Measurements from ENCODE around the gene DNALI1.
"Not testable (repeated sequence)": the region's sequence is repeated elsewhere in the genome, so short reads cannot be mapped to it uniquely, and the experiment has no call there.

The DNALI1 gene

GRCh38 chr1:37556712-37557196 is at the start of gene DNALI1:
Gene DNALI1 (plus strand): TSS chr1:37556940. CDS start chr1:37556995, 55 bp downstream.
- DNase-seq, result peak; percentile 58

GRCh38 chr1:37509181-37509580 is 47.6 kb upstream of the DNALI1 start:
- DNase-seq, result no peak

DNA sequence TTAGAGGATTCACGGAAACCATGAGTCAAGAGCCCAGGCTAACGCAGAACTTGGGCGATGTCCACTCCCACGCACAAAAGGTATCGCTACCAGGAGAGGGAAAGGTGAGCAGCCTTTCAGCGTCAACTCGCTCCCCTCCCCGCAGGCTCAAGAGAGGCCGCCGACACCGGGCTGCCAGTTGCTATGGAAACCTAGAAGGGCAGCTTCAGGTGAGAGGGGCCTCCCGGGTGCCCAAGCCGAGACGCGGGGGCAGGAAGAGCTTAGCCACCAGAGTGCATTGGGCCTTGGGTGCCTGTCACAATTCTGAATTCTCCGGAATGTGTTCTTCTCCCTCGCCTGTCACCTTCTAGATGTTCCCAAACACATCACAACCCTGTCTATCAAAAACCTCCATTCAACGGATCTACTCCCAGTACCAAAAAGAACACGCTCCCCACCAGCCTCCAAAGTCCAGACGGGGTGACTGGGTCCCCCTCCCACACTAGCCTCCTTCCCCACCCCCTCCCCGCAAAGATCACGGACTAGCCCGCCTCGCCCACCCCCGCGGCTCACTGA is 42.9 kb upstream of the DNALI1 start:
- DNase-seq, result peak; percentile 79

DNA sequence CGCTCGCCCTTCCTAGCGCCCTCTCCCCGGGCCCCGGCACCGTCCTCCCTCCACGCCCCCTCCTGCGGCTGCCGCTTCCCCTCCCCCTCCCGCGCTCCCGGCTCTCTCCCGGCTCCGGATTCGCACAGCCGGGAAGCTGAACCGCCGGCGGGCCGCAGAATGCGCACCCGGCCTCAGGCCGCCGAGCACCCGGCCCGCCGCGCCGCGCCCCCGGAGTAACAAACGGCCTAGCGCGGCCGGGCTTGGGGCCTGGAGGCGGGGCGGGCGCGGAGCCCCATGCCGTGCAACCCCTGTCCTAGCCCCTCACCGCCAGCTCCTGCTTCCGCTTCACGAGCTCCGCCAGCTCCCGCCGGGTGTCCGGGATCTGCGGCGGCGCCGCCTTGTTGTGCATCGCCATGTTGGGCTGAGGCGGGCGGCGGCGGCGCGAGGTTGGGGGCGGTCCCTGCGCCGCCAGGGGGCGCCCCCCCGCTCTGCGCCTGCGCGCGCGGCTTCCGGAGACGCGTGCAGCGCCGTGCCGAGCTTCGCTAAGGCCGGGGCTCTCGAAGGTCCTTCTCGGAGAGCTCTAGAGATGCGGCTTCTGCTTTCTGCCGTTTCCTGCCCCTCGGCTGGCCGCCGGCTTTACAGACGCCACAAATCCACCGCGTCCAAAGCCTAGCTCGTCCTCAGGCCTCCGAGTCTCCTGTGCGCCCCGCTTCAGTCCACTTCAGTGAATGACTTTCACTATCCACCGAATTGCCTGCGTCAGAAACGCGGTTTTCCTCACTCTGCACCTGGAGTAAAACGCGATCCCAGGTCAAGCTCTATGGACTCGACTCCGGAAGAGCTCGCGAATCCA is 42.2 kb upstream of the DNALI1 start, which contains the start of gene MEAF6:
Gene MEAF6, minus strand, starts transcription at position 417 of the 835 bp plus-strand sequence. Its CDS starts 20 bp downstream, at position 397.
- peak; percentile 86 for DNase-seq

DNA sequence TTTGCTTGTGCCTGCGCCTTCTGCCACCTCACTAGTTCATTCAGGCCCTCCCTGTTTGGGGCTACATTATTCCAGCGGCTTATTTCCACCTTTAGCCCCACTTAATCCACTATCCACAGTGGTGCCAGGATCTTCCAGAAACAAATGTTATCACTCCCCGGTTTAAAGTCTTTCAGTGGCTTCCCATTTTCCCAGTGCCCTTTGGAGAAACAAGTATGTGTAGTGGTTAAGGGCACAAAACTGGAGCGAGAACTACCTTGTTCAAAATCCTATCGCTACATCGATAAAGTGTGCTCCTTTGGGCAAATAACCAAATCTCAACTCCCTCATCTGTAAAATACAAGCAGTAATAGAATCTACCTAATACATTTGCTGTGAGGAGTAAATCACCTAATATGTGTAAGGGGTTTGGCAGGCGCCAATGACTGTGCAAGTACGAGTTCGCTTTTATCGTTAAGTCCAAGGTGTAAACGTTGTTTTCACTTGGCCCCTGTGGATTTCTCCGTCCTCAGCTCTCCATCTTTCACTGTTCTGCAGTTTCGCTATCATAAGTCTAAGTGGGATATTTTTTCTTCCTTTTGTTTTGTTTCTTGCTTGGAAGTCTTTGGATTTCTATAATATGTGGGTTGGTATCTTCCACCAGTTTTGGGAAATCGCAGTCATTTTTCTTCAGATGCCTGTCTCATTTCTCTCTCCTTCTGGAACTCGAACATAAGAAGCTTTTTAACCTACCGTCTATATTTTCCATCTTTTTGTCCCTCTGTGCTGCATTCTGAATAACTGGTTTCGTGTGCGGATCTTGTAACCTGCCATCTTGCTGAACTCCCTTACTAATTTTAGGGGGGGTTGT is 41.3 kb upstream of the DNALI1 start:
- no peak for DNase-seq

DNA sequence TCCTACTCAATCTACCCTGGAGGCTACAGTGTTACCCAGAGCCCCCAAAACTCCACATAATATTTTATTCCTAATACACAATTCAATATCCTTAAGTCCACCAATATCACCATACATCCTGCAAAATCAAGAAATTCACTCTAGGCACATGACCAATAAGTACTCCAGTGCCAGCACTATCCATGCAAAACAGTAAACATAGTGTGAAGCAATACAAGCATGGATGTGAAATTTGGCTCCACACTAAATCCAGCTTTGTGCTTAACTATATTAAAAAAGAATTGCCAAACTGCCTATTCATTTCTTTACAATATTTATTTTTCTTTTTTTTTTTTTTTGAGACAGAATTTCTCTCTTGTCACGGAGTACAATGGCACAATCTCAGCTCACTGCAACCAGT is 39.2 kb upstream of the DNALI1 start:
- DNase-seq, result no peak

DNA sequence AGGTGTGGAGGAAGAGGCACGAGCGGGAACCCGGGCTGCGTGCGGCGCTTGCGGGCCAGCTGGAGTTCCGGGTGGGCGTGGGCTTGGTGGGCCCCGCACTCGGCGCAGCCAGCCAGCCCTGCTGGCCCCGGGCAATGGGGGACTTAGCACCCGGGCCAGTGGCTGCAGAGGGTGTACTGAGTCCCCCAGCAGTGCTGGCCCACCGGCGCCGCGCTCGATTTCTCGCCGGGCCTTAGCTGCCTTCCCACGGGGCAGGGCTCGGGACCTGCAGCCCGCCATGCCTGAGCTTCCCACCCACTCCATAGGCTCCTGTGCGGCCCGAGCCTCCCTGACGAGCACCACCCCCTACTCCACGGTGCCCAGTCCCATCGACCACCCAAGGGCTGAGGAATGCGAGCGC is 38.5 kb upstream of the DNALI1 start:
- DNase-seq, result not testable (repeated sequence)

- DNase-seq, result peak; percentile 58
Observed at GRCh38 chr1:37518929-37519328, 37.8 kb upstream of the DNALI1 start.

DNA sequence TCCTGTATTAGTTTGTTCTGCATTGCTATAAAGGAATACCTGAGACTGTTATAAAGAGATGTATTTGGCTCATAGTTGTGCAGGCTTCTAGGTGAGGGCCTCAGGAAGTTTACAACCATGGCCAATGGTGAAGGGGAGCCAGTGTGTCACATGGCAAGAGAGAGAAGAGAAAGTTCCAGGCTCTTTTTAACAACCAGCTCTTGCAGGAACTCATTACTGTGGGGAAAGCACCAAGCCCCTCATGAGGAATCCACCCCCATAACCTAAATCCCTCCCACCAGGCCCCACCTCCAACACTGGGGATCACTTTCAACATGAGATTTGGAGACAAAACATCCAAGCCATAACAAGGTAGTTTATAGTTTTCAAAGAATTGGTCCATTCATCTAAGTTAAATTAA is 37.1 kb upstream of the DNALI1 start:
- DNase-seq, result no peak

DNA sequence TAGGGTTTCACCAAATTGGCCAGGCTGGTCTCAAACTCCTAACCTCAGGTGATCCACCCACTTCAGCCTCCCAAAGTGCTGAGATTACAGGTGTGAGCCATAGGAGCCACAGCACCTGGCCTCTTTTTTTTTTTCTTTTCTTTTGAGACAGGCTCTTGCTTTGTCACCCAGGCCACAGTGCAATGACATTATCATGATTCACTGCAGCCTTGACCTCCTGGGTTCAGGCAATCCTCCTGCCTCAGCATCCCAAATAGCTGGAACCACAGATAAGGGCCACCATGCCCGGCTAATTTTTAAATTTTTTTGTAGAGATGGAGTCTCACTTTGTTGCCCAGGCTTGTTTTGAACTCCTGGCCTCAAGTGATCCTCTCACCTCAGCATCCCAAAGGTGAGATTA is 26.9 kb upstream of the DNALI1 start:
- not testable (repeated sequence) for DNase-seq

- DNase-seq, result not testable (repeated sequence)
Observed at GRCh38 chr1:37532418-37533156, 24.2 kb upstream of the DNALI1 start.

DNA sequence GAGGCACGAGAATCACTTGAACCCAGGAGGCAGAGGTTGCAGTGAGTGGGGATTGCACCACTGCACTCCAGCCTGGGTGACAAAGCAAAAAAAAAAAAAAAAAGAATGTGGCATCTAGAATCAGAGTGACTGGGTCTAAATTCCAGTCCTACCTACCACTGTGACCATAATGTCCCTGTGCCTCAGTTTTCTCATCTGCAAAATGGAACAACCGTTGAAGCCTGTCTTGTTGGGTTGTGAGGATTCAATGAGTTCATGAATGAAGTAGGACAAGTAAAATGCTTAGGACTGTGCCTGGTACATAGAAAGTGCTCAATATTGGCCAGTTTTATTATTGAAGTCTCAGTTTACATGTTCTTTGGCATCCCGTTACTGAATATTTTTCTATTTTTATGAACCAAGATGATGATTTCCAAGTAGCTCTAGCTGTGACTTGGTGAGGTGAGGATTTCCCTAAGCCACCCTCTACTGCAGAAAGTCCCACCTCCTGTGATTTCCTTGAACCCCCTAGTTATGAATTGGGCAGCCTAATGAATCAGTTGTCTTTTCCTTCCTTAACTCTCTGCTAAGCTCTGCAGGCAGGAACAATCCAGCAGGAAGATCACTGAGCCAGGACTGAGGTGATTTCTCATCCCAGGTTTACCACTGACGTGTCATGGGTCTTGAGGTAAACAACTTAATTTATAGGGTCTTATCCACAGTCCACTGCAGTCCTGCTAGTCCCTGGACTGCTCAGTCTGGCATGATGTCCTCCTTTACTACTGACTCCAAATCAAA is 23.2 kb upstream of the DNALI1 start:
- no peak for DNase-seq

GRCh38 chr1:37537378-37537777 is 19.4 kb upstream of the DNALI1 start:
- DNase-seq, result peak; percentile 14

- DNase-seq, result not testable (repeated sequence)
Observed at GRCh38 chr1:37539154-37539553, 17.6 kb upstream of the DNALI1 start.

DNA sequence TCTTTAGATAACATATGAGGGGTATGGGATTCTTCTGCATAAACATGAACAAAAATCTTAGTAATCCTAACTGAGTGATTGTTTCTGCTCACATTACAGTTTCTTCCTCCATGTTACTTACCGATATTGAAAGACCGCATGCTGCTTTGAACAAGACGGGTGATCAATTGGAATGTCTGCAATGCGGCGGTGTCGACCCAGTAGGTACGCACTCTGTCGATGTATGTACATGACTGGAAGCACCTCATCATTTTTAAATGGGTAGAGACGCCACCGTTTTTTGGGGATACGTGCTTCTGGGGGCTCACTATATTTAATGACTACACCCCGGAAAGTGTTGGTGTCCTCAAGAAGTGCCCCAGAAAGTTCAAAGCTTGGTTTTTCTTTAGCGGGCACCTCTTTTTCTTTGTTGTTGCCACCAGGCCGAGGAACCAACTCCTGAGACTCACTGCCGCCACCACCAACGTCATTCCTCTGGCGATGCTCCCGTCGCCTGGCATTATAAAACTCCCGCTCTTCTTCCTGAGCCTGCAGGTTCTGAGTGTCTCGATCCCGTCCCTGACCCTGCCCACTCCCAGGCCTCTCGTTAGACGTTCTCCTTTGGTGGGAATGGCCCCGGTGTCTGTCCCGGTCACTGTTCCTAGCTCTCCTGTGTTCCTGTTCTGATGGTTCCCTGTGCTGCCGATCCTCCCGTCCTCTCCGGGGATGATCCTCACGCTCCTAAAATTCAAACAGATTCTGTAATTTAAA is 16.5 kb upstream of the DNALI1 start:
- no peak for DNase-seq

- no peak for DNase-seq
Observed at GRCh38 chr1:37544530-37544929, 12.2 kb upstream of the DNALI1 start.

DNA sequence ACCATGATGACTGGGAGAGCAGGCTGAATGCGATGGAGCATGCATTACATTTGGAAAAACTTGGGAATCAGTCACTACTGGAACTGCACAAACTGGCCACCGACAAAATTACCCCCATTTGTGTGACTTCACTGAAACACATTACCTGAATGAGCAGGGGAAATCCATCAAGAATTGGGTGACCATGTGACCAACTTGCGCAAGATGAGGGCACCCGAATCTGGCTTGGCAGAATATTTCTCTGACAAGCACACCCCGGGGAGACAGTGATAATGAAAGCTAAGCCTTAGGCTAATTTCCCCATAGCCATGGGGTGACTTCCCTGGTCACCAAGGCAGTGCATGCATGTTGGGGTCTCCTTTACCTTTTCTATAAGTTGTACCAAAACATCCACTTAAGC is 11.7 kb upstream of the DNALI1 start:
- DNase-seq, result no peak

- DNase-seq, result no peak
Observed at GRCh38 chr1:37549341-37549740, 7.4 kb upstream of the DNALI1 start.

GRCh38 chr1:37553598-37553926 is 3.2 kb upstream of the DNALI1 start:
- DNase-seq, result peak; percentile 8

DNA sequence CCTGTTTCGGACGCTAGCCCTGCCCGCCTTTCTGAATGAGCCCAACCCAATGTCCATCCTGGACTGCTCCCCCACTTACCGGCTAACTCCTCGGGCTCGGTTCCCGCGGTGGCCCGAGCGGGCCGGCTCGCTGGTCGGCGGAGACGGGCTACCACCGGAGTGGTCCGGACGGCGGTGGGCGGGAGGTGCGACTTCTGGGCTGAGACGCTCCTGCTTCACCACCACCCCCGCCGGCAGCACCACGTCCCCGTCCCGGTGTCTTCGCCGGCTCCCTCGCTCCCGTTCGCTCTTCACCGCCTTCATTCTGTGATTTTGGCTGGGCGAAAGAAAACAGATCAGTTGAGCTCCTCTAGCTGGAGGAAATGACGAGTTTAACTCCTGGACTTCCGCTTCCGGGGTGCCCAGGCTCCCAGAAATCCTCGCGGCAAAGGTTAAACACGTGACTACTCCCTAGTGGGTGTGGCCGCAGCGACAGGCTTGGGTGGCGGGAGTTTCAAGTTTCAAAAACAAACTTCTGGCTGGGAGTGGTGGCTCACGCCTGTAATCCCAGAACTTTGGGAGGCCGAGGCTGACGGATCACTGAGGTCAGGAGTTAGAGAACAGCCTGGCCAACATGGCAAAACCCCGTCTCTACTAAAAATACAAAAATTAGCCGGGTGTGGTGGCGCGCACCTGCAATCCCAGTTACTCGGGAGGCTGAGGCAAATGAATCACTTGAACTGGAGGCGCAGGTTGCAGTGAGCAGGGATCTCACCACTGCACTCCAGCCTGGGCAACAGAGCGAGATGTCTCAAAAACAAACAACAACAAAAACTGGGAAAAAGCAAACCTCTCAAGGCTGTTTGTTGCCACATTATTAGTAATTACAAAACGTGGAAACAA is 2.6 kb upstream of the DNALI1 start, which contains the start of gene SNIP1:
Gene SNIP1, minus strand, starts transcription at position 367 of the 882 bp plus-strand sequence. Its CDS starts 64 bp downstream, at position 303.
- peak; percentile 94 for DNase-seq
